Activated CD8-positive, alpha-beta T cell treated with anti-CD3 and anti-CD28 coated beads for 36 hours (primary cell): ENCODE data around the gene C1orf167. TPM values are rescaled to one million over a fixed set of nuclear protein-coding genes. Genes with fewer than 3 reads are reported as not detected.

Experiments used
- ATAC-seq: fragments of 200-7000 bp; cut with Tn5 transposase; one replicate; pipeline ENCODE4 v1.10.0; 2021; ENCODE audit warnings: mild to moderate bottlenecking, moderate library complexity
- CTCF ChIA-PET: fragments of 350-600 bp; sonication (Branson Sonifier 250); formaldehyde crosslinking; loops from one replicate; lab custom pipeline; 2021; ENCODE audit warnings: antibody characterized with exemption; lab: Charles Lee
- POLR2A ChIA-PET: fragments of 350-600 bp; sonication (Branson Sonifier 250); formaldehyde crosslinking; loops from one replicate; lab custom pipeline; 2021; ENCODE audit warnings: antibody characterized with exemption; lab: Charles Lee
- DNase-seq: peaks from one replicate; pipeline ENCODE4 v3.0.0-alpha.2; 2020
- H3K27ac Mint-ChIP-seq: one replicate; pipeline ENCODE4 v1.8.0; 2021; ENCODE audit warnings: mild to moderate bottlenecking, mixed read lengths
- H3K27me3 Mint-ChIP-seq: one replicate; pipeline ENCODE4 v1.8.0; 2021; ENCODE audit warnings: mixed read lengths
- H3K36me3 Mint-ChIP-seq: one replicate; pipeline ENCODE4 v1.8.0; 2021; ENCODE audit warnings: low read depth, mixed read lengths
- H3K4me1 Mint-ChIP-seq: one replicate; pipeline ENCODE4 v1.8.0; 2021; ENCODE audit warnings: low read depth, mixed read lengths
- H3K4me3 Mint-ChIP-seq: one replicate; pipeline ENCODE4 v1.8.0; 2021; ENCODE audit warnings: mild to moderate bottlenecking, moderate library complexity, mixed read lengths
- H3K9me3 Mint-ChIP-seq: one replicate; pipeline ENCODE4 v1.8.0; 2021; ENCODE audit warnings: mixed read lengths
- CTCF ChIP-seq: fragments of 200-600 bp; IDR thresholded peaks from one replicate; pipeline ENCODE4 v1.8.0; 2022; ENCODE audit warnings: antibody characterized with exemption, mild to moderate bottlenecking
- intact Hi-C: fragments of 100-400 bp; cut with micrococcal nuclease; formaldehyde crosslinking; loops from one replicate; pipeline ENCODE4 v1.10.0; 2022
- total RNA-seq, 2 experiments: library from RNA; stranded (reverse); gene quantifications; one replicate each; pipeline ENCODE4 v1.2.3, GENCODE V29; 2021

C1orf167 gene
- total RNA-seq, 2 experiments from 2014 or later = not detected

- intact Hi-C loops = no loop called here
- peaks cover 4% of the 10 kb centered on the region for H3K27me3 Mint-ChIP-seq
- H3K27ac Mint-ChIP-seq = no peak overlapping the region
- CTCF ChIA-PET = no interaction called here
- no peaks in the 10 kb centered on the region for H3K9me3 Mint-ChIP-seq
- TF ChIP-seq CTCF = no peak
- no peaks in the 10 kb centered on the region for H3K4me1 Mint-ChIP-seq
- no peaks in the 10 kb centered on the region for H3K36me3 Mint-ChIP-seq
- POLR2A ChIA-PET = no interaction called here
- DNase-seq (no peak), ATAC-seq (no peak)
- no peak overlapping the region for H3K4me3 Mint-ChIP-seq
These were observed 6.1 kb downstream of the C1orf167 start for GRCh38 chr1:11767922-11768704.

DNA sequence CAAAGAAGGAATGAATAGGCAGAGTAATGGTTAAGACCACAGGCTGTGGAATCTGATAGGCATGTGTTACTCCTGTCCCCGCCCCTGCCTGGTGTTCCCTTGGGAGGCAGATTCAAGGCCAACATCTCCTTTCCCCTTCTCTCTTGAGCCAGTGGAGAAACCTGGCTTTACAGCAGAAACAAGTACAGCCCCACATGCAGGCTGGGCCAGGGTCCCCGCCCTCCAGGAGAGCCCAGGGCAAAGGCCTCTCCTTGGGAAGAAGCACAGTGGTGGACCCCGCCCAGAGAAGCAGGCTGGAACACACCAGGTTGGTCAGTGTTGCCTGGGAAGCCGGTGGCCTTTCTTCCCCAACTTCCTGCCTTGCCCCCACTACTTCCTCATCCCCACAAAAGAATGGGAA lies 6.8 kb downstream of the C1orf167 start:
- ChIA-PET POLR2A (no interaction called here), CTCF (no interaction called here)
- no peaks in the 10 kb centered on the region for H3K4me1 Mint-ChIP-seq
- H3K9me3 Mint-ChIP-seq = no peaks in the 10 kb centered on the region
- intact Hi-C loops = no loop called here
- no peaks in the 10 kb centered on the region for H3K27me3 Mint-ChIP-seq
- TF ChIP-seq CTCF = no peak
- DNase-seq = no peak
- H3K36me3 Mint-ChIP-seq = no peaks in the 10 kb centered on the region
- no peak overlapping the region for H3K4me3 Mint-ChIP-seq
- no peak overlapping the region for H3K27ac Mint-ChIP-seq
- no peak for ATAC-seq

- H3K27ac Mint-ChIP-seq = no peak overlapping the region
- intact Hi-C loops = no loop called here
- no peak for TF ChIP-seq CTCF
- H3K4me1 Mint-ChIP-seq = no peaks in the 10 kb centered on the region
- no peaks in the 10 kb centered on the region for H3K36me3 Mint-ChIP-seq
- H3K27me3 Mint-ChIP-seq = no peaks in the 10 kb centered on the region
- no peak overlapping the region for H3K4me3 Mint-ChIP-seq
- ChIA-PET POLR2A (no interaction called here), CTCF (no interaction called here)
- H3K9me3 Mint-ChIP-seq = no peaks in the 10 kb centered on the region
- DNase-seq = no peak
- ATAC-seq = no peak
These were observed 7.3 kb downstream of the C1orf167 start for GRCh38 chr1:11769274-11769673.

DNA sequence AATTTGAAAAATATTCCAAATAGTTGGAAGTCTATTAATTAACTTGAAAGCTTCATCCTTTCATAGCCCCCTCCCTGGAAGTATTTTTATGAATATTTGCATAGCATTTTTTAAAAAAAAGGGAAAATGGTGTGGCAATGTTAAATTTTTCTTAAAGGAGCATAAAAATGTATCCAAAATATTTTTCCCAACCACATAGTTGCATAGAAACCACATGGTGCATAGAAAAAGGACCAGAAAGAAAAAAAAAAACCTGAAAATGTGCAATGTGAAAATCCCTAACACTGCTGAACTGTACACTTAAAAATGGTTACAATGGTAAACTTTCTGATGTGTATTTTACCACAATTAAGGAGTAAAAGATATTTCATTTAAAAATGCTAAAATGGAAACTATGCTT lies 8.0 kb downstream of the C1orf167 start:
- POLR2A ChIA-PET = no interaction called here
- intact Hi-C loops = no loop called here
- H3K36me3 Mint-ChIP-seq = no peaks in the 10 kb centered on the region
- TF ChIP-seq CTCF = no peak
- H3K9me3 Mint-ChIP-seq = no peaks in the 10 kb centered on the region
- H3K27me3 Mint-ChIP-seq = no peaks in the 10 kb centered on the region
- H3K4me1 Mint-ChIP-seq = no peaks in the 10 kb centered on the region
- DNase-seq (no peak), ATAC-seq (no peak)
- H3K27ac Mint-ChIP-seq = no peak overlapping the region
- CTCF ChIA-PET = no interaction called here
- no peak overlapping the region for H3K4me3 Mint-ChIP-seq

DNA sequence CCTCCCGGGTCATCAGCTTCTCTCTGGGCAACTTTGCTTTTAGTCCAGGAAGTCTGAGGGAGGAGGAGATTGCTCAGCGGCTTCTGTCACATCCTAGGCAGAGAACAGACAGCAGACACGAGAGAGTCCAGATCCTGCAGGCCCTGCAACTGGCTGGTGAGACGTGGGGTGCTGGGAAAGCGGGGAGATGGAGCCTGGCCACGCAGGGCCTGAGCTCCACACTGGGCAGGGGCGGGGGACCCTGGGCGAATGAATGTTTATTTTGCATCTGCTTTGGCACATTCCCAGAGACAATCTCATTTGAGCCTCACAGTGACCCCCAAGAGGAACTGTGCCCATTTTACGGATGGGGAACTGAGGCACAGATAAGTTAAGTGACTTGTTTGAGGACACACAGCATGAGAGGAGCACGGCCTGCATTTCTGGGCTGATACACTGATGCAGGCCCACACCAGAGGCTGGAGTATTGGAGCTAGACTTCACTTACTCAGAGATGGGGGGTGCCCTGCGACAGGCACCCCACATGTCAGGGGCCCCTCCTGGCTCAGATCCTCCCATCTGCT lies 9.6 kb downstream of the C1orf167 start:
- CTCF ChIA-PET = no interaction called here
- no peaks in the 10 kb centered on the region for H3K9me3 Mint-ChIP-seq
- ATAC-seq (no peak), DNase-seq (no peak)
- intact Hi-C loops = no loop called here
- no peak for TF ChIP-seq CTCF
- H3K27me3 Mint-ChIP-seq = no peaks in the 10 kb centered on the region
- no peak overlapping the region for H3K27ac Mint-ChIP-seq
- H3K4me1 Mint-ChIP-seq = no peaks in the 10 kb centered on the region
- no peak overlapping the region for H3K4me3 Mint-ChIP-seq
- H3K36me3 Mint-ChIP-seq = no peaks in the 10 kb centered on the region
- POLR2A ChIA-PET = interaction anchor here (0.6 to 1.2 kb wide), 3 partner anchors 32 to 121 kb away, joined by 3 read pairs; partner anchors contain the start of gene NPPB
